Keratinocyte (primary cell): ENCODE data around the gene PRPF18. TPM values are rescaled to one million over a fixed set of nuclear protein-coding genes. Genes with fewer than 3 reads are reported as not detected.

Experiments
- DNase-seq: peaks from one replicate; pipeline ENCODE4 v3.0.0-alpha.2; 2011; ENCODE audit warnings: low read depth, missing footprints, low spot score
- FAIRE-seq: peaks from 2 replicates; lab custom pipeline; 2011; peaks lifted over from hg19 to GRCh38; lab: Jason Lieb, UNC
- H2AFZ ChIP-seq: 2 replicates; pipeline ENCODE4 v1.6.0; 2012; ENCODE audit warnings: low read length, control low read depth, inconsistent platforms; ENCODE audit not compliant: control insufficient read depth
- H3K27ac ChIP-seq: 2 replicates; pipeline ENCODE4 v1.5.1; 2011; ENCODE audit warnings: low read length; ENCODE audit not compliant: control insufficient read depth, insufficient read depth
- H3K27me3 ChIP-seq: 3 replicates; pipeline ENCODE4 v1.6.0; 2011; ENCODE audit warnings: low read length; ENCODE audit not compliant: control insufficient read depth, insufficient read depth; ENCODE audit errors: extremely low read depth
- H3K36me3 ChIP-seq, 2 experiments: 2 replicates in 1 of 2; 3 replicates in 1 of 2; pipeline ENCODE4 v1.5.1; 2011; ENCODE audit warnings: low read length in 2 of 2, mild to moderate bottlenecking in 1 of 2; ENCODE audit not compliant: control insufficient read depth in 2 of 2, insufficient read depth in 2 of 2; ENCODE audit errors: extremely low read depth in 1 of 2
- H3K4me1 ChIP-seq: 3 replicates; pipeline ENCODE4 v1.5.1; 2011; ENCODE audit warnings: low read length; ENCODE audit not compliant: control insufficient read depth, insufficient read depth; ENCODE audit errors: extremely low read depth
- H3K4me2 ChIP-seq: 3 replicates; pipeline ENCODE4 v1.6.0; 2011; ENCODE audit warnings: low read depth, low read length; ENCODE audit not compliant: control insufficient read depth, insufficient read depth; ENCODE audit errors: extremely low read depth
- H3K4me3 ChIP-seq, 3 experiments: fragments of 200-600 bp in 1 of 3; sonication (generic) in 1 of 3; 2 replicates in 2 of 3; 3 replicates in 1 of 3; pipeline ENCODE4 v1.5.1; 2011 to 2016; ENCODE audit warnings: low read length in 3 of 3, mild to moderate bottlenecking in 3 of 3, control low read depth in 2 of 3, inconsistent platforms in 1 of 3, low read depth in 1 of 3, mixed read lengths in 1 of 3, mixed run types in 1 of 3, moderate library complexity in 1 of 3; ENCODE audit not compliant: control insufficient read depth in 2 of 3, insufficient read depth in 2 of 3; ENCODE audit errors: extremely low read depth in 1 of 3
- H3K79me2 ChIP-seq: 2 replicates; pipeline ENCODE4 v1.6.0; 2012; ENCODE audit warnings: low read length; ENCODE audit not compliant: control insufficient read depth, insufficient read depth
- H3K9ac ChIP-seq: 3 replicates; pipeline ENCODE4 v1.6.0; 2011; ENCODE audit warnings: low read length; ENCODE audit not compliant: control insufficient read depth, insufficient read depth; ENCODE audit errors: extremely low read depth
- H3K9me1 ChIP-seq: 3 replicates; pipeline ENCODE4 v1.6.0; 2011; ENCODE audit warnings: low read length; ENCODE audit not compliant: control insufficient read depth, insufficient read depth; ENCODE audit errors: extremely low read depth
- H3K9me3 ChIP-seq: 2 replicates; pipeline ENCODE4 v1.5.1; 2012; ENCODE audit warnings: low read depth, low read length; ENCODE audit not compliant: control insufficient read depth
- H4K20me1 ChIP-seq: 3 replicates; pipeline ENCODE4 v1.6.0; 2011; ENCODE audit warnings: low read length; ENCODE audit not compliant: control insufficient read depth, insufficient read depth; ENCODE audit errors: extremely low read depth
- CTCF ChIP-seq, 3 experiments: IDR thresholded peaks in 1 of 3; conservative IDR thresholded peaks in 1 of 3; optimal IDR thresholded peaks in 1 of 3; 2 replicates in 2 of 3; 3 replicates in 1 of 3; pipeline versions ENCODE3 to v1.5.1; 2011; ENCODE audit warnings: low read length in 3 of 3, mild to moderate bottlenecking in 3 of 3, moderate library complexity in 2 of 3, control low read depth in 1 of 3, inconsistent platforms in 1 of 3; ENCODE audit not compliant: insufficient read depth in 2 of 3; ENCODE audit errors: extremely low read depth in 1 of 3
- EZH2 ChIP-seq: IDR thresholded peaks from one replicate; pipeline ENCODE4 v1.6.1; 2012; ENCODE audit warnings: inconsistent platforms, mild to moderate bottlenecking, low read length, moderate library complexity
- dilution Hi-C: fragments of 300-500 bp; cut with MboI; formaldehyde crosslinking; loops from one replicate; pipeline ENCODE4 v1.7.0; 2020; ENCODE audit warnings: low sequenced_read_pairs; ENCODE audit not compliant: extremely low pct_ligation_motif_present
- polyA plus RNA-seq, 5 experiments: library from polyadenylated mRNA; depleted of rRNA in 3 of 5; stranded (reverse) in 3 of 5; stranded (forward) in 1 of 5; unstranded in 1 of 5; fragments of >200 nt; gene quantifications; 1 replicate in 1 of 5; 2 replicates in 3 of 5; 3 replicates in 1 of 5; pipeline versions ENCODE4 v1.2.1 to v1.2.3, GENCODE V29; 2011 to 2012; ENCODE audit warnings: missing spikeins in 2 of 5, low read depth in 1 of 5, low replicate concordance in 1 of 5

PRPF18 gene
- polyA plus RNA-seq, 1 donor (not counting 4 experiments of a cell fraction or from before 2014, with no cell fraction given), result 28.0 TPM

DNA sequence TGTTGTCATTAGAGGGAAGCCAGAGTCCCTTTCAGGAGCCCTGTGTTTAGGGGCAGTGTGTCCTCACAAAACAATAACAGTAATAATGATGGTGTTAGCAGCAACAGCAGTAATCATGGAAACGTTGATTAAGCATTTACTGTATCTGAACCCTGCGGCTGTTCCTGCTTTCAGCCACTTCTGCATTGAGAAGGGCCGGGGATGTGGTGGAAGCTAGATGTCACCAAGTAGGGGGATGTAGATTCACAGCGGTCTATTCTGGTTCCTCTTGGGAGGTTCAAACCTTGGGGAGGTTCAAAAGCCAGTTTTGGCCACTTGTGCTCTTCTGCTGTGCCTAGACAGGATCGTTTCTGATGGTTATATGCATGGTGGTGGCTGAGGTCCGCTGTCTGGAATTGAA, 44.8 kb downstream of the PRPF18 start:
- Histone ChIP-seq H2AFZ (no peak overlapping the region), H3K4me1 (no peaks in the 10 kb centered on the region), H3K9me1 (no peaks in the 10 kb centered on the region), H3K27ac (no peak overlapping the region), H3K36me3 (peaks cover 4 to 11% of the 10 kb centered on the region in 2 experiments), H3K9ac (no peak overlapping the region), H4K20me1 (no peaks in the 10 kb centered on the region), H3K27me3 (no peaks in the 10 kb centered on the region), H3K4me3 (no peak overlapping the region), H3K9me3 (no peaks in the 10 kb centered on the region), H3K4me2 (no peak overlapping the region), H3K79me2 (no peaks in the 10 kb centered on the region)
- dilution Hi-C loops, result no loop called here
- FAIRE-seq (no peak), DNase-seq (no peak)
- TF ChIP-seq CTCF (optimal IDR thresholded peaks at IDR 0.05 in 1 of 3, IDR thresholded peaks at IDR 0.05 in 1 of 3, conservative IDR thresholded peaks at IDR 0.05 in 1 of 3; ENCODE audit: extremely low read depth in 1 of 3, insufficient read depth in 2 of 3, low read length in 3 of 3) (no peak), EZH2 (no peak)

DNA sequence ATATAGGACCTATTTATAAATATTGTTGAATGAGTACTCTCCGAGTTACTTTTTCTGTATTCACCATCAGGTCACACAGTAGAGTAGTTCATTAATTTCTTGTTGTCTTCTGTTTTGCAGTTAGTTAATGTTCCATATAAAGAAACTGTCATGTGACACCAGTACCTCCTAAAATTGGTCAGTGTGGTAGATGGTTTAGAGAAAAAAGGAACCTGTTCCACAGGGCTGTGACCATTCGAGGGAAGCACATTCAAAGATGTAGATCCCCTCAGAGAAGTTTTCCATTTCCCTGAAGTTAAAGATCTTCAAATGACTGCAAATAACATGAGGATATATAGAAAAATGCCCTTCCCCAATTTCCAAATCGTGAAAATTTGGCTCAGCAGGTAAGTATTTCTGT, 45.7 kb downstream of the PRPF18 start:
- H3K36me3 ChIP-seq, result peaks cover 4 to 11% of the 10 kb centered on the region in 2 experiments
- TF ChIP-seq CTCF (optimal IDR thresholded peaks at IDR 0.05 in 1 of 3, IDR thresholded peaks at IDR 0.05 in 1 of 3, conservative IDR thresholded peaks at IDR 0.05 in 1 of 3; ENCODE audit: extremely low read depth in 1 of 3, insufficient read depth in 2 of 3, low read length in 3 of 3), result no peak
- TF ChIP-seq EZH2, result no peak
- no peak overlapping the region for H3K27ac ChIP-seq
- H3K79me2 ChIP-seq, result no peaks in the 10 kb centered on the region
- H3K9ac ChIP-seq, result no peak overlapping the region
- H3K4me1 ChIP-seq, result no peaks in the 10 kb centered on the region
- H3K9me3 ChIP-seq, result no peaks in the 10 kb centered on the region
- H3K4me3 ChIP-seq, result no peak overlapping the region
- FAIRE-seq, result no peak
- H3K4me2 ChIP-seq, result no peak overlapping the region
- no peaks in the 10 kb centered on the region for H4K20me1 ChIP-seq
- no peak for DNase-seq
- dilution Hi-C loops, result no loop called here
- H2AFZ ChIP-seq, result no peak overlapping the region
- no peaks in the 10 kb centered on the region for H3K9me1 ChIP-seq
- no peaks in the 10 kb centered on the region for H3K27me3 ChIP-seq
